SK-N-SH (cell line): ENCODE results near the gene BCAR1.

Source experiments
- CTCF ChIP-seq: fragments of 200-600 bp; sonication (generic); IDR thresholded peaks from 2 replicates; pipeline ENCODE4 v1.6.1; 2017; ENCODE audit warnings: antibody characterized with exemption, mild to moderate bottlenecking, moderate library complexity
- ELF1 ChIP-seq: IDR thresholded peaks from 2 replicates; pipeline ENCODE4 v1.4.0; 2012
- RAD21 ChIP-seq: IDR thresholded peaks from 2 replicates; pipeline ENCODE4 v1.6.1; 2012; ENCODE audit warnings: mild to moderate bottlenecking, low read length
- RXRA ChIP-seq: IDR thresholded peaks from 2 replicates; pipeline ENCODE4 v1.4.0; 2012; ENCODE audit warnings: low read depth, mild to moderate bottlenecking, borderline replicate concordance
- TAF1 ChIP-seq: IDR thresholded peaks from 2 replicates; pipeline ENCODE4 v1.6.1; 2012; ENCODE audit warnings: low read depth, mild to moderate bottlenecking, low read length, moderate library complexity, borderline replicate concordance

GRCh38 chr16:75219088-75219487, 32.3 kb downstream of the BCAR1 start:
- TF ChIP-seq CTCF (no peak), TAF1 (no peak), RXRA (no peak), RAD21 (no peak), ELF1 (no peak)
